HG02623 (cell line): ENCODE data around the gene SDC3.

ENCODE experiments used
- ATAC-seq: cut with Tn5 transposase; IDR thresholded peaks from one replicate; pipeline ENCODE4 v1.9.1; 2021; ENCODE audit warnings: moderate library complexity; ENCODE audit not compliant: unreplicated experiment

SDC3 gene

GRCh38 chr1:30929135-30929889 is 20.8 kb upstream of the SDC3 start:
- no peak for ATAC-seq

GRCh38 chr1:30928789-30929134 is 20.2 kb upstream of the SDC3 start:
- ATAC-seq, result no peak

- no peak for ATAC-seq
These were observed 19.6 kb upstream of the SDC3 start for GRCh38 chr1:30928171-30928570.

- ATAC-seq, result no peak
These were observed 18.9 kb upstream of the SDC3 start for GRCh38 chr1:30927448-30927847.

- ATAC-seq, result no peak
These were observed 15.0 kb upstream of the SDC3 start for GRCh38 chr1:30923597-30923996.

GRCh38 chr1:30920827-30921226 is 12.3 kb upstream of the SDC3 start:
- no peak for ATAC-seq

- ATAC-seq, result no peak
These were observed 10.7 kb upstream of the SDC3 start for GRCh38 chr1:30919025-30919881.

- no peak for ATAC-seq
These were observed 7.7 kb upstream of the SDC3 start for GRCh38 chr1:30916296-30916695.

- no peak for ATAC-seq
These were observed 7.1 kb upstream of the SDC3 start for GRCh38 chr1:30915491-30916230.

- ATAC-seq, result no peak
These were observed 6.4 kb upstream of the SDC3 start for GRCh38 chr1:30914931-30915330.

GRCh38 chr1:30914587-30914922 is 6.0 kb upstream of the SDC3 start:
- ATAC-seq, result no peak

GRCh38 chr1:30912913-30913652 is 4.5 kb upstream of the SDC3 start:
- no peak for ATAC-seq

GRCh38 chr1:30912224-30912623 is 3.7 kb upstream of the SDC3 start:
- ATAC-seq, result no peak

- no peak for ATAC-seq
These were observed 2.7 kb upstream of the SDC3 start for GRCh38 chr1:30911059-30911954.

GRCh38 chr1:30909365-30910068 is 959 bp upstream of the SDC3 start:
- no peak for ATAC-seq

- no peak for ATAC-seq
These were observed 252 bp downstream of the SDC3 start for GRCh38 chr1:30908316-30908695.

GRCh38 chr1:30907481-30908315 is 860 bp downstream of the SDC3 start:
- no peak for ATAC-seq

- ATAC-seq, result no peak
These were observed 1.7 kb downstream of the SDC3 start for GRCh38 chr1:30906631-30907441.
